Right lung (tissue), 5 donors: Measurements from ENCODE around the gene CACNA1E. TPM values are rescaled to one million over a fixed set of nuclear protein-coding genes. Genes with fewer than 3 reads are reported as not detected.

Source experiments
- DNase-seq, 2 donors: peaks; one replicate each; pipeline ENCODE4 v3.0.0-alpha.2; 2013
- polyA plus RNA-seq, 5 donors: library from polyadenylated mRNA; unstranded; fragments of 120-200 nt; gene quantifications; one replicate each; pipeline versions ENCODE4 v1.2.1 to v1.2.3, GENCODE V29; 2013; ENCODE audit warnings: inconsistent platforms in 1 of 5, low replicate concordance in 1 of 5; ENCODE audit not compliant: insufficient read length in 5 of 5, insufficient read depth in 1 of 5

Gene CACNA1E
- polyA plus RNA-seq, 5 donors = 0.05 to 0.16 (median 0.08) TPM

GRCh38 chr1:181632960-181633359 lies 149.6 kb downstream of the CACNA1E start:
- no peak for DNase-seq

DNA sequence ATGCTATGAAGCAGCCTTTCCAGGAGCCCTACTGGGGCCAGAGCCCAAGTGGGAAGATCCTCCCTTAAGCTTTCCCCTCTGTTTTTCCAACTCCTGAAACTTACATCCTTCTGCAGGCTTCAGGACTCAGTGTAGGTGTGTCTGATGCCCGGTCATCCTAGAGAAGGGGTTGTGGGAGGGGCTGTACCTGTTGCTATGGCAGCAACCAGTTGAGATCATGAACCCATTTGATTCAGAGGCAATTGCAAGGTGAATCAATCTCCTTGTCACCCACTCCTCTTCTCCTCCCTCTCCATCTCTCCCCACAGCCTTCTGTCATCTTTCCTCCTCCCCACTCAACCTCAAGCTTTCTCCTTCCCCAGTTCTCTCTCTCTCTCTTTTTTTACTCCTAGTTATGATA lies 151.8 kb downstream of the CACNA1E start:
- DNase-seq = no peak

DNA sequence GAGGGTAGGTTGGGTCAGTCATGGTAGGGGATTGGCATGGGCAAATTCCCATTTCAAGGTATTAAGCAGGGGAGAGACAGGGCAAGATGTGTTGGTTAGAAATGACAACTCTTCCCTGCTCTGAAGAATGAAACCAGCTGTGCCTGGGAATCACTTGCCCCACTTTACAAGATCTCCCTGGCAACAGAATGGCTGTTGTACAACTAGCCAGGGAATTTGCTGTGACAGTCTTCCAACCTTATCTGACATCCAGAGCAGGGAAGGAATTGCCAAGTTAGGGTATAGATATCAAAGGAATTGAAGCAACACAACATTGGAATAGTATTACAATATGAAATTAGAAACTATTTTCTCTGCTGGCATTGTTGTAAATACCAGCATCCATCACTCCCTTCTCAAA lies 154.7 kb downstream of the CACNA1E start:
- peak; percentile 9 to 48 for DNase-seq

GRCh38 chr1:181640956-181641355 lies 157.6 kb downstream of the CACNA1E start:
- DNase-seq = no peak

DNA sequence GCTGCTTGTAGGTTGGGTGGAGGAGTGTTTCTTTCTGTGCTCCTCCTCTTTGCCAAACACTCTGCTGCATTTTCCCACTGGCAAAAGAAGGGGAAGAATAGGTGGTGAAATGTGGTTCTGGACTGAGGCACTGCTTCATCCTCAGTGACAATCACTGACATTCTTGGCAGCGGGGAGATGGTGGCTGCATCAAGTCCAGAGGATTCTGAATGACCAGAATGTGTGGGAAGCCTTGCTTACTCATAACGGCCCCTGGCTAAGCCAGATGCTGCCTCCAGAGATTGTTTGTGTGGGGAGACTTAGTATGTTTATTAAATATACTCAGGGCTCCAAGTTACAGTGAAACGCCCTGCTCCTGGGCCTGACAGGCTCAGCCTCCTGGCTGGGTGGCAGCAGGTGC lies 160.3 kb downstream of the CACNA1E start:
- DNase-seq = no peak

DNA sequence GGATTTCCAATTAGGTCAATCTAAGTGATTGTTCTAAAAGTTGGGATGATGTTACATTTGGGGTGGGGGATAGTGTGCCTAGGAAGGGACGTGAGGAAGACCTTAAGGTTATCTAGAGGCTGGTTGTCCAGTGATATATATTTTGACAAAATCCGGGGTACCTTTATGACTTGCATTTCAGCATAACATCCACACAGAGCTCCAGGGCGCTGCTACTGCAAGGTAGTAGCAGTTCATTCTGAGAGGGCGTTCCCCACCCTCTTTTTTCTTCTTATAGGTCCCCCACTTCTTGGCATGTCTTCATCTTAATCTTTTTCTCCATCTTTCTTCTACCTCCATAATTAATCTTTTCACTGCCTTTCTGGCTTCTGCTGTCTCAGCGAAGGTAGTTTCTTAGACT lies 161.9 kb downstream of the CACNA1E start:
- no peak for DNase-seq

- no peak for DNase-seq
Measured at GRCh38 chr1:181646710-181647109, 163.4 kb downstream of the CACNA1E start.

DNA sequence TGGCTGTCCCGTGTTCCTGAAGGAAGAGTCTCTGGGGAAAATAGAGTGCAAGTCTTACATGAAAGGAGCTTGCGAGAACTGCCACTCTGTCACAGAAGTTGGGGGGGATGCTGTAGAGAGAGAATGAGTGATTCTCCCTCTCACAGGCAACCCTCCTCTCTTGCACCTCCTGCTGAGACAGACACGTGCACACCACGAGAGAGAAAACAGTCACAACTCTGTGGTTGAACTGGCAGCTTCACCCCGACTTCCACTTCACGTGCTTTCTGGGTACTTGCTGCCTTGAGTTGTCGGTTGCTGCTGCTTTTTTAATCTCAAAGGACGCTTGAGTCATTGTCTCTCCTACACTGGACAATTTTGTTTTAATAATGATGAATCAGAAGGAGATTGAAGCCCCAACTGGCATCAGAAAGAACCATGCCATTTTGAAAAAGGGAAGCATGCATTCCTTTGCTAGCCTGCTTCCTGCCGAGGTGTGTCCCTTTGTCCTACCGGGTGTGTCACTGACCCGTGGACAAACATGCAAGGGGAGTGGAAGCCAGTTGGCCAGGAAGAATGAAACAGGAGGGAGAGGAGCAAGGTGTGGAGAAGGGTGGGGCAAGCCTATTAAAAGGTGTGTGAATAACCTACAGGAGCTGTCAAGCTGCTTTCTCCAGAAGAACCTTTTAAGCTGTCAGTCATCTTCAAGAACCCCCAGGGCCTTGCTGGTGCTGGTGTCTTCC lies 164.2 kb downstream of the CACNA1E start:
- no peak for DNase-seq

DNA sequence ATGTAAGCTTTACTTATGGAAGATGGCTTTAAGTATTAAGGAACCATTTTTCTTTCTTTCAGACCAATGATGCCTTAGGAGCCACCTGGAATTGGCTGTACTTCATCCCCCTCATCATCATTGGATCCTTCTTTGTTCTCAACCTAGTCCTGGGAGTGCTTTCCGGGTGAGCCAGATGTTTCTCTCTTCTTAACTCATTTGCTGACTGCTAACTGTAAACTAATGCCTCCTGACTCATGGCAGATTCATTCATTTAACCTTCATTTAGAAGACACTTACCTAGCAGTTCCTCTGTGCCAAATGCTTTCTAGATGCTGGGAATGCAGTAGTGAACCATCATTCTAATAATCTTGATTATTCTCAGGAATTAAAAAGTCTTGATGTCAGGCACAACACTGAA lies 168.0 kb downstream of the CACNA1E start:
- DNase-seq = no peak

DNA sequence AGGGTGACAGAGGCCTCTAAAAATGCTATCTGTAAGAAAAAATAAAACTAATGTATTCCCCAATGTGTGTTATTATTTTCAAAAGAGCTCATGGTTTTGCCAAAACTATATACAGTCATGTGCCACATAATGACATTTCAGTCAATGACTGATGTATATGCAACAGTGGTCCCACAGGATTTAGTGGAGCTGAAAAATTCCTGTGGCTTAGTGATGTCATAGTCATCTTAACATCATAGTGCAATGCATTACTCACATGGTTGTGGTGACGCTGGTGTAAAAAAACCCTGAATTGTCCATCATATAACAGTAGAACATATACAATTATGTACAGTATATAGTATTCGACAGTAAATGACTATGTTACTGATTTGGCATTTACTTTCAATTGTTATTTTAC lies 172.4 kb downstream of the CACNA1E start:
- DNase-seq = no peak

DNA sequence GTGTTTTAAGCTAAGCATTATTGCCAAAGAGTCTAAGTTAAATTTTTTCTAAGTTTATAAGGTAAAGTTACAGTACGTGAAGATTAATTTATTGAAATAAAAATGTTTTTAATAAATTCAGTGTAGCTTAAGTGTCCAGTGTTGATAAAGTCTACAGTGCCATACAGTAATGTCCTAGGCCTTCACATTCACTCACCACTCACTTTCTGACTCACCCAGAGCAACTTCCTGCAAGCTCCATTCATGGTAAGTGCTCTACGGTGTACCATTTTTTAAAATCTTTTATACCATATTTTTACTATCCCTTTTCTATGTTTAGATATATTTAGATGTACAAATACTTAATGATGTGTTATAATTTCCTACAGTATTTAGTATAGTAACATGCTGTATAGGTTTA lies 173.2 kb downstream of the CACNA1E start:
- DNase-seq = no peak

DNA sequence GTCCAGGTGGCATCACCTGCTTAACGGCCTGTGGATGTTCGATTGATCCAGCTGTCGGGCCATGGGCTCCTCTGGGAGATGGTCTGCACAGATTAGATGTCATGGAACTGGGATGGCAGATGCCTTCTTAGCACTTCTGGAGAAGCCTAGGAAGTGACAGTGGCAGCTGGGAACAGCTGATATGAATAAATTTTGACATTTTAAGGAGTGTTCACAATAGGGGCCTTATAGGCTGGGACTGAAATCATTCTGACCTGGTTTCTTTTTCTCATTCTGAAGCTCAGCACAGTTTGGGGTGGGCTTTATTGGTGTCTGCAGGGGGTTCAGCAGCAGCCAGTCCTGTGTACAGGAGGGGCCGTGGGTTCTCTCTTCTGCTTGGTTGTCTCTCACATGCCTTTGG lies 175.3 kb downstream of the CACNA1E start:
- DNase-seq = no peak

GRCh38 chr1:181659321-181659957 lies 176.1 kb downstream of the CACNA1E start:
- DNase-seq = no peak

DNA sequence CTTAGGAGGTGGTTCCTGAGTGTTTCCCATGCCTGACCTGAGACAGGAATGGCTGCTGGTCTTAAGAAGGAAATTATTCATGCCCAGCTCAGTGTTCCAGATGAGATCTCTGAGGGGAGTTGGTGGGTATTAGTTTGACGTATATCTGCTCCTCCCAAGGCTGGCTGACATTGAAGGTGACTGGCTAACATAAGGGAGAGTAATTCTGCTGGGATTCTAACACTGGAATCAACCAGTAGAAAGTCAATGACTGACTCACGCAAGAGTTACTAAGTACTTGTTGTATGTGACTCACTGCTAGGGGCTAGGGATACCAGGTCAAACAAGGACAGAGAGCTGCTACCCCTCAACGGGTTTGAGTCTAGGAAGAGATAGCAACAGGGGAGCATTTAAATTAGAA lies 177.3 kb downstream of the CACNA1E start:
- no peak for DNase-seq

GRCh38 chr1:181661569-181661968 lies 178.3 kb downstream of the CACNA1E start:
- DNase-seq = no peak

DNA sequence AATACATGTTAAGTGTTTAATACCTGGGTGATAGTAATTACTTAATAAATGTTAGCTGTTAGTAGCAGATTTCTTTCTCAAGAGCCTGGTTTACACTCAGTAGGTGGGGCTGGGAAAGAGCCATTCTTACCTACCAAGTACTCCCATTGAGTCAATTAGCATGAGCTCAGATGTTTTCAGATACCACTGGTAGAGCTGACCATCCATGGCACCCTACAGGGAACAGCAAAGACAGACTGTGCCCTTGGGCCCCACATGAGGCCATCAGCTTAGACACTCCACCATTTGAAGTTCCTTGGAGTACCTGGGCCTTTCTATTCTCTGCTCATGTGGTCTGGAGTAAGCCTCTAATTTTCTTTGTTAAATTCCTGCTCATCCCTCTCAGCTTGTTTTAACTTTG lies 179.3 kb downstream of the CACNA1E start:
- no peak for DNase-seq

- no peak for DNase-seq
Measured at GRCh38 chr1:181664543-181664942, 181.2 kb downstream of the CACNA1E start.

DNA sequence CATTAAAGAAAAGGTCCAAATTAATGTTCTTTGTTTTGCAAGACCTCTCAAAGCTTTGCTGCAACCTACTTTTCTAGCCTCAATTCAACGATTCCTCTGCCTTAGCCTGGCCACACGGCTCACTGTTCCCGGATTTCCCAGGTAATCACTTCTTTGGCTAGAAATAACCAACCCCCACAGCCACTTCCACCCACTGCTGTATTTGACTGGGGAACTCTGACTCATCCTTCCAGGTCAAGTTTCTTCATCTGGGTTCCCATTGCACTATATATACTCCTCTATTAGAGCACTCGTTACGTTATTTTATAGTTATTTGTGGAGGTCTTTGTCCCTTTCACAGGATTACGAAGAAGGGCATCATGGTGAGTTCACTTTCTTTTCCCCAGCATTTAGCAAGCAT lies 185.9 kb downstream of the CACNA1E start:
- no peak for DNase-seq

GRCh38 chr1:181674617-181675016 lies 191.3 kb downstream of the CACNA1E start:
- no peak for DNase-seq

DNA sequence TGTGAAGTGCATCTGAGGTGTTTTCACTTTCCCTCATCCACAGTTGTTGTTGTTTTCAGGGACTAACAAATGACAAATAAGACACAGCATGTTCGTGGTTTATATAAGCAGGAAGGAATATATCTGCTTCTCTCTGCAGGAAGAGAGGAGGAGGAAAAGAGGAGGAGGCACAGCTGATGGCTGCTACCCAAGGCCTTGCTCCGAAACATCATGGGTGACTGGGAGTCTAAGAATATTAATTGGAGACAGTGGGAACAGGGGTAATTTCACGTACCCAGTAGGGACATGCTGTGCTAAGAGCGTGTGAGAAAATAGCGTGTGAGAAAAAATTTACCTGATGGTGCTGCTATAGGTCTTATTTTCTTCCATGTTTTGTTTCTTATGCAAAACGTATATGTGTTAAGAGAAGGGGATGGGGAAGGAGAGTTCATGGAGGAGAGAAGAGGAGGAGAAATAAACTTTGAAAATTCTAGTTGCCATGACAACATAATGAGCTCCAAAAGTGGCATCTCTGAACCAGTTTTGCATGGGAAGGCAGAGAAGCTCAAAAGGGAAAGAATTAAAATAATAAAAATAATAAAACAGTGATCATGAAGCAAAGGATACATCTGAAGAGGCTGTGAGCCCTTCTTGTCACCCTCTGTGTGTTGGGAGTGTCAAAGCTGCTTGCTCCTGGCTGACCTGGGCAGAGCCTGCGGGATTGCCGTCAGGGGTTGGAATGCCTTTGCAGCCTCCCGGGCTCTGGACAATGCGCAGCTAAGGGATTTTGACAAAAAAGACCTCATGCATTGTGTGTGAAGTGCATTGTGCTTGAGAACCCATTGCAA lies 192.0 kb downstream of the CACNA1E start:
- no peak for DNase-seq

DNA sequence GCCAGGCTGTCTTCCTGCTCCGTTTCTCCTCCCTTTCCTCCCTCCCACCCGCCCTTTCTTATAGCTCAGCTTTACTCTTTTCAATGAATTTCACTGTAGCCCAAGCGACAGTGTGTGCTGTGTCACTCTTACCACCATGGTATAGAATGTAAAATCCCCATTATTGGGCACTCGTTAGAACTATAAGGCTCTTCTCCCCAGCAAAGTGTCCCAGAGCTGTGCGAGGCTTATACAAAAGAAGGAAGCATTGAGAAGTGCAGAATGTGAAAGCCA lies 192.5 kb downstream of the CACNA1E start:
- DNase-seq = no peak

DNA sequence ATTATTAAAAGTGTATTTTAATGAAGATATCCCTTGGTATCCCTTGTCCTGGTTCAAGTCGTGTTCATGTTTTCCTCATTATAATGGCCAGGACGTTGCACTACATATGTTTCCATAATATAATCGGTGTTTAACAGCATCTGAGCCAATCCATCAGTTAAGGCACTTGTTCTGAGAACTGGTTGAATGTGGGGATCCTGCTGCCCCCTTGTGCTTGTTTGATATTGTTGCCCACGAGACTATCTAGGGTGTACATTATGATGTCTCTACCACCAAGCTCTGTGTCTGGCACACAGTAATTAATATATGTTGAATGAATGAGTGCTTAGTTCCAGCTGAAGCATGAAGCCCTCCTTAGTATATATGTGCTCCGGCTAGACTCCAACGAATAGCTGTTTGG lies 193.0 kb downstream of the CACNA1E start:
- peak; percentile 9 to 38 for DNase-seq

DNA sequence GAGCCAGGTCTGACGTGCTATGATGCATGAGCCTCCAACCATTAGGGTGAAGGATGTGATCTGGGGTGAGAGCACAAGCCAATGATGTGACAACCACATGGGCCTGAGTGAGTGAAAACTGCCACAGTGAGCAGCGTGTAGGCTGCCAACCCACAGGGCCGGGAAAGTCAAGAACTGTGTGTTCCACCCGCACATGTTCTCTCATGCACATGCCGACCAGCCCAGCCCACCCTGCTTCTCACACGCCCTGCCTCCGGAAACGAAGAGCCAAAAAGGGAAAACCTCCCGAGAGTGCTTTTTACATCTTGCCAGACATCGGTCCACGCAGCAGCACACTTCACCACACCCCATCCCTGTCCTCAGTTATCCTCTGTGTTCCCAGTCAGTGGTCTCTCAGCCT lies 197.0 kb downstream of the CACNA1E start:
- DNase-seq = no peak
